ENCODE measurements around the gene ZAR1.
A peak's percentile ranks its signal among the peaks of the same experiment; 100 is the strongest.

ZAR1 gene

GRCh38 chr4:48490680-48491513, 845 bp downstream of the ZAR1 start:
- DNase-seq: no peak

GRCh38 chr4:48491514-48492176, 1.6 kb downstream of the ZAR1 start:
- no peak for DNase-seq

GRCh38 chr4:48493452-48494100, 3.5 kb downstream of the ZAR1 start:
- DNase-seq: no peak

DNA sequence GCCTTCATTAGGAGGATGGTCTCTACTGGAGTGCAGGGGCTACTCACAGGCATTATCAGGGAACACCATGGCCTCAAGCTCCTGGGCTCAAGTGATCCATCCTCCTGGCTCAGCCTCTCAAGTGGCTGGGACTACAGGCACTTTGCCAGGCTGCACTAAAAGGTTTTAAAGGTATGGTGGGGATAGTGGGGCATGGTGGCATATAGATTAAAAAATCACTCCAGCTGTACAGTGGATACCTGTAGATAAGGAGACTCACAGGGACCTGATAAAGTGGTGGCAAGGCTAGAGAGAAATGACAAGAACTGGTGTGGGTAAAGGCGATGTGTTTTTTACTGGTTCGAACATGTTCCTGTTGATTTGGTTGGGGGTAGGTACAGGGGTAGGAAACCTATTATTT, 5.9 kb downstream of the ZAR1 start:
- DNase-seq: no peak

DNA sequence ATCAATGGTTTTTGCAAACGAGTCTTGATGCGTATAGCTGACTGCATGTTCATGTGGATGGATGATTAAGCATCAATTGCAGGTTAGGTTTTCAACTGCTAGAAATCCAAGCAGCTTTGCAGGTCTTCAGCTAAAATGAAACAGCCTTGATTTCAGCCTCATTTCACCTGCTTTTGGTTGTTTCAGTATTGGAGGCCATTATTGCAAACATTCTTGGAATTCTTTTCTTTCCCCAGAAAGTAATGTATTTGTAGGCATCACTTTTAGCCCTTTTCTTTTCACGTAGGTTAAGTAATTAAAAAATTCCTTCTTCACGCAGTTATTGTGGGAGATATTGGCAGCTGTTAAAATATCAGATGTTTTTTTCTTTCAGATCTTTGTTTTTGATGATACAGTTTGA, 8.8 kb downstream of the ZAR1 start:
- no peak for DNase-seq

DNA sequence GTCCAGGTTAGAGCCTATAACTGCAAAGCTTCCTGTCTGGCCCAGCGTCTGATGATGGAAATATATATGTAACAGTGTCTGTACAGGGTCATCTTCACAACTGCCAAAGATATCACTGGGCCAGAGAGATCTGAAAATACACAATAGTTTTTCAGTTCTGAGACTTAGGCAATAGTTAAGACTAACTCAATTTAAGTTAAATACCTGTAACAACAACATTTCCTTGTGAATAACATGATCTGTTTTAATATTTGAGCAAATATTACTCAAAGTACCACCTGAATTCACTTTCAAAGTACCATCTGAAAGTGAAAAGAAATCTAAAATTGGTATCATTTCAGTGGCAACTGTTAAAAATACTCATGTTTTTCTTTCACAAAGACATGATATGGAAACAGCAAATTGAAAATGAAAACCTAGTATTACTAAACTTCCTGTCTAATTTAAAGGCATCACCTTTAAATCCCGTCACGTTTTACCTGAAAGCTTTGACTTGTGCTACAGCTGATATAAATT, 9.6 kb downstream of the ZAR1 start:
- no peak for DNase-seq

- DNase-seq: peak; percentile 8
Measured at GRCh38 chr4:48503233-48504025, 13.4 kb downstream of the ZAR1 start.

DNA sequence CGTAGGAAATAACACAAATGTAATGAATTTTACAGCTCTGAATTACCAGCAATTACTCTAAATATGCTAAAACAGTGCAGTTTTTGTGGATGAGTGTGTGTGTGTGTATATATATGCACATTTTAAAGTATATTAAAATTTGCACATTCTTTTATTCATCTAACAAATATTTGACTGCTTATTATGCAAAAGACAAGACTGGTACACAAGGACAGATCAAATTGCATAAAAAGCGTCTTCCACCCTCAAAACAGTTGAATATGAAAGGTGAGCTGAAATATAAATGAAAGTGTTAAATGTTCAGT, 13.9 kb downstream of the ZAR1 start:
- DNase-seq: no peak

- DNase-seq: no peak
Measured at GRCh38 chr4:48504352-48504751, 14.3 kb downstream of the ZAR1 start.

GRCh38 chr4:48506716-48507115, 16.7 kb downstream of the ZAR1 start:
- DNase-seq: no peak

GRCh38 chr4:48509543-48509942, 19.5 kb downstream of the ZAR1 start:
- peak; percentile 3 for DNase-seq

GRCh38 chr4:48518143-48518542, 28.1 kb downstream of the ZAR1 start:
- DNase-seq: no peak

DNA sequence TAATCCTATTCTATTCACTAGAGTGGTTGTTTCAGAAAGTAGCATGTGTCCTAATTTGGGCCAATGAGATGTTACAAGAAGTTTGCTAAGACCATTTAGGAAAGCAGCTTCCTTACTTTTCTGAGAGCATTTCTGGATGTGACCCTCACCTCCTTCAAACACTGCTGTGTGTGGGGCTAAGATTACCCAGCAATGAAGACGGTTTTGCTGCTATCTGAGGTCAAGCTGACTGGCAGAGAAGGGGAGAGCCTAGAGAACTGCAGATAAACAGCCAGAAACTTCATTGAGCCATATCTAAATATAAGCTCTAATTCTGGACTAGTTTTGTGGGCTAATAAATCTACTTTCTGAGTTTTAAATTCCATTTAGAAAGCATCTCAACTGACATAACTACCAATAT, 36.4 kb downstream of the ZAR1 start:
- no peak for DNase-seq

- DNase-seq: no peak
Measured at GRCh38 chr4:48538358-48538757, 48.3 kb downstream of the ZAR1 start.

DNA sequence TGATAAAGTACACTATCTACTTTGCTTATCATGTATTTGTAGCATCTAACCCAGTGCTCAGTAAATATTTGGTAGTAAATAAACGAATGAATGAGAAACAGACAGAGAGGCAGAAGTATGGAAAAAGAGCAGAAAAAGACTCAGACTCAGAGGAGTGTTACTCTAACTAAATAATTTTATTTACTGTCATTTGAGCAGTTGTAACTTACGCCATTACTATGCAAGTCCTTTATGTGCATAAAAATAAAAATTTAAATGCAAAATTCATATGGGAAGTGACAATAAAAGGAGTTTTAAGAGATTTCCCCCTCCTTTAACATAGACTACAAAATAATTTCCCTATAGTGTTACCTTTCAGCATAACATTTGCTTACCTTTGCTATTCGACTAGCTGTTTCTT, 49.5 kb downstream of the ZAR1 start:
- no peak for DNase-seq

GRCh38 chr4:48542888-48543287, 52.8 kb downstream of the ZAR1 start:
- no peak for DNase-seq

- no peak for DNase-seq
Measured at GRCh38 chr4:48543796-48544195, 53.7 kb downstream of the ZAR1 start.
